PC-3 (cell line): ENCODE results near the gene CHTF8. TPM values are rescaled to one million over a fixed set of nuclear protein-coding genes. Genes with fewer than 3 reads are reported as not detected.

Source experiments
- ATAC-seq: fragments of 200-7000 bp; cut with Tn5 transposase; 2 replicates; pipeline ENCODE4 v1.9.1; 2020; ENCODE audit warnings: mild to moderate bottlenecking, moderate library complexity
- BruUV-seq: library from RNA; stranded (reverse); fragments of 400-500 nt; replicated peaks from 2 replicates; lab custom pipeline; 2021; lab: Mats Ljungman, UMichigan
- CTCF ChIA-PET: fragments of 300-600 bp; sonication (Branson Sonifier 250); formaldehyde crosslinking; loops from one replicate; lab custom pipeline; 2022; ENCODE audit warnings: antibody characterized with exemption; lab: Charles Lee
- POLR2A ChIA-PET: fragments of 300-600 bp; sonication (Branson Sonifier 250); formaldehyde crosslinking; loops from one replicate; lab custom pipeline; 2022; ENCODE audit warnings: antibody characterized with exemption; ENCODE audit not compliant: unreplicated experiment; lab: Charles Lee
- DNase-seq: peaks from one replicate; pipeline ENCODE4 v3.0.0-alpha.2; 2015
- H2AFZ ChIP-seq: fragments of 300-600 bp; sonication (generic); 2 replicates; pipeline ENCODE4 v1.6.0; 2016; ENCODE audit warnings: antibody characterized with exemption, low read length
- H3F3A ChIP-seq: fragments of 300-600 bp; sonication (generic); one replicate; pipeline ENCODE4 v1.6.0; 2017; ENCODE audit warnings: antibody characterized with exemption, low read length, control low read depth, mild to moderate bottlenecking; ENCODE audit not compliant: unreplicated experiment
- H3K27ac ChIP-seq: fragments of 300-600 bp; sonication (generic); 2 replicates; pipeline ENCODE4 v1.5.1; 2016; ENCODE audit warnings: mild to moderate bottlenecking, low read length
- H3K27me3 ChIP-seq: fragments of 300-600 bp; sonication (generic); 2 replicates; pipeline ENCODE4 v1.6.1; 2016; ENCODE audit warnings: low read length, mixed read lengths
- H3K36me3 ChIP-seq: fragments of 300-600 bp; sonication (generic); 2 replicates; pipeline ENCODE4 v1.6.1; 2016; ENCODE audit warnings: low read depth, mixed run types, low read length, mixed read lengths
- H3K4me1 ChIP-seq: fragments of 300-600 bp; sonication (generic); 2 replicates; pipeline ENCODE4 v1.5.1; 2016; ENCODE audit warnings: low read length; ENCODE audit not compliant: insufficient read depth
- H3K4me2 ChIP-seq: fragments of 300-600 bp; sonication (generic); 2 replicates; pipeline ENCODE4 v1.6.0; 2016; ENCODE audit warnings: low read length
- H3K4me3 ChIP-seq: fragments of 300-600 bp; sonication (generic); 2 replicates; pipeline ENCODE4 v1.5.1; 2016; ENCODE audit warnings: mild to moderate bottlenecking, low read length, mixed read lengths
- H3K79me2 ChIP-seq: fragments of 300-600 bp; sonication (generic); 2 replicates; pipeline ENCODE4 v1.6.1; 2017; ENCODE audit warnings: low read length, mixed read lengths
- H3K9ac ChIP-seq: fragments of 300-600 bp; sonication (generic); 2 replicates; pipeline ENCODE4 v1.6.0; 2016; ENCODE audit warnings: mild to moderate bottlenecking, low read length
- H3K9me2 ChIP-seq: fragments of 300-600 bp; sonication (generic); replicated peaks from 2 replicates; pipeline ENCODE4 v1.6.1; 2016; ENCODE audit warnings: mixed run types, low read length, mixed read lengths
- H3K9me3 ChIP-seq: fragments of 300-600 bp; sonication (generic); 2 replicates; pipeline ENCODE4 v1.6.1; 2016; ENCODE audit warnings: low read length, mixed read lengths
- H4K20me1 ChIP-seq: fragments of 300-600 bp; sonication (generic); 2 replicates; pipeline ENCODE4 v1.6.1; 2016; ENCODE audit warnings: low read length, mixed read lengths
- EZH2phosphoT487 ChIP-seq: fragments of 300-600 bp; sonication (generic); IDR thresholded peaks from 2 replicates; pipeline ENCODE4 v1.6.1; 2018; ENCODE audit warnings: mild to moderate bottlenecking, antibody characterized with exemption, low read length, borderline replicate concordance
- intact Hi-C: fragments of 100-400 bp; cut with micrococcal nuclease; formaldehyde crosslinking; loops from 2 replicates; pipeline ENCODE4 v1.9.0; 2023
- total RNA-seq: library from RNA; depleted of rRNA; stranded (reverse); fragments of >200 nt; gene quantifications from 2 replicates; pipeline ENCODE4 v1.2.3, GENCODE V29; 2014
- TF ChIP-seq, protein P1 (sequence below): fragments of 300-600 bp; sonication (generic); conservative IDR thresholded peaks from 2 replicates; pipeline ENCODE4 v1.5.1; 2017; ENCODE audit warnings: antibody characterized with exemption, low read depth, mild to moderate bottlenecking, low read length

The CHTF8 gene
- total RNA-seq, 1 experiment from 2014 or later: 45.9 TPM

DNA sequence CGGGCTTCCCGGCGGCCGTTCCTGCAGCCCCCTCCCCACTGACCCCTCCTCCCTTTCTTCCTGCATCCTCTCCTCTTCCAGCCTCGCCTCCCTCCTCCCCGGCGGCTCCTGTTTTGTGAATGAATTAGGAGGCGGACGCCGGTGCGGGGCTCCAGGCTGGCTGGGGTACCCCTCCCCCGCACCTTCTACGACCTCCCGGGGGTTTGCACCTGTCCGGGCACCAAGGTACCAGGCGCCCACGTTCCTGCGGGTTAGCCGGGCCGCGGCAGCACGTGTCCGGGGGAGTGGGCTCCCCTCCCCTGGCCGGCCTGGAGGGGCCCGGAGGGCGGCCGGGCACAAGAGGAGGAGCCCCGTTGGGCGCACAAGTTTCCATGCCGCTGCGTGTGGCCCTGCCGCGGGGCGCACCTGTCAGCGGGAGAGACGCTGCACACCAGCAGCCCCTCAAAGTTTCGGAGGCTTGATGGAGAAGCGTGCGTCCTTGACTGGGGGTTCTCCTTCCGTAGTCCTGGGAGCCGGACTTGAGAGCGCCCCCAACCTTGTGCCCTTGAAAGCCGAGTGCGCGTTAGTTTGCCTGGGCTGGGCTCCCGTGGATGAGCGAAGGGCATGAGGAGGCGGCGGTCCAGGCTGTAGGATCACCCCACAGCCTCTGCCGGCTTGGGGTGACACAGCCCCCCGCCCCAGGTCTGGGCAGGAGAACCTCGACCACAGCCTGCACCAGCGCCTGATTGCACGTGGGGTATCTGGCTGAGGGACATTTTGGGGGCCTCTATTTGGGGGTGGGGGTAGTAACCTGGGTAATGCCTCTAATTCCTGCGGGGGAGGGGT lies 25.7 kb downstream of the CHTF8 start:
- peak; percentile 6 for ATAC-seq
- H3K4me1 ChIP-seq: peaks cover 39% of the 10 kb centered on the region
- H3K4me2 ChIP-seq: peak overlapping the region; percentile 97
- H2AFZ ChIP-seq: no peak overlapping the region
- H3K27ac ChIP-seq: peak overlapping the region; percentile 83
- POLR2A ChIA-PET: interaction anchor here (0.6 to 1.2 kb wide), 5 partner anchors 32 to 1178 kb away, joined by 3 to 5 read pairs (median 3); no protein-coding TSS in a partner anchor
- BruUV-seq: TSS peak; percentile 18
- peaks cover 6% of the 10 kb centered on the region for H3F3A ChIP-seq
- peaks cover 35% of the 10 kb centered on the region for H4K20me1 ChIP-seq
- CTCF ChIA-PET: interaction anchor here (0.6 kb wide), 1 partner anchor 50 kb away, joined by 3 read pairs; no protein-coding TSS in a partner anchor
- H3K79me2 ChIP-seq: peaks cover 59% of the 10 kb centered on the region
- peaks cover 30% of the 10 kb centered on the region for H3K36me3 ChIP-seq
- H3K9me3 ChIP-seq: no peaks in the 10 kb centered on the region
- peak overlapping the region; percentile 98 for H3K4me3 ChIP-seq
- no peak for DNase-seq
- intact Hi-C loops: no loop called here
- no peaks in the 10 kb centered on the region for H3K9me2 ChIP-seq
- no peaks in the 10 kb centered on the region for H3K27me3 ChIP-seq
- peak overlapping the region; percentile 92 for H3K9ac ChIP-seq
- TF ChIP-seq, protein P1, sequence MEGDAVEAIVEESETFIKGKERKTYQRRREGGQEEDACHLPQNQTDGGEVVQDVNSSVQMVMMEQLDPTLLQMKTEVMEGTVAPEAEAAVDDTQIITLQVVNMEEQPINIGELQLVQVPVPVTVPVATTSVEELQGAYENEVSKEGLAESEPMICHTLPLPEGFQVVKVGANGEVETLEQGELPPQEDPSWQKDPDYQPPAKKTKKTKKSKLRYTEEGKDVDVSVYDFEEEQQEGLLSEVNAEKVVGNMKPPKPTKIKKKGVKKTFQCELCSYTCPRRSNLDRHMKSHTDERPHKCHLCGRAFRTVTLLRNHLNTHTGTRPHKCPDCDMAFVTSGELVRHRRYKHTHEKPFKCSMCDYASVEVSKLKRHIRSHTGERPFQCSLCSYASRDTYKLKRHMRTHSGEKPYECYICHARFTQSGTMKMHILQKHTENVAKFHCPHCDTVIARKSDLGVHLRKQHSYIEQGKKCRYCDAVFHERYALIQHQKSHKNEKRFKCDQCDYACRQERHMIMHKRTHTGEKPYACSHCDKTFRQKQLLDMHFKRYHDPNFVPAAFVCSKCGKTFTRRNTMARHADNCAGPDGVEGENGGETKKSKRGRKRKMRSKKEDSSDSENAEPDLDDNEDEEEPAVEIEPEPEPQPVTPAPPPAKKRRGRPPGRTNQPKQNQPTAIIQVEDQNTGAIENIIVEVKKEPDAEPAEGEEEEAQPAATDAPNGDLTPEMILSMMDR: peak; percentile 12; the same call in 1 of the 2 replicates
- no peak for TF ChIP-seq EZH2phosphoT487

DNA sequence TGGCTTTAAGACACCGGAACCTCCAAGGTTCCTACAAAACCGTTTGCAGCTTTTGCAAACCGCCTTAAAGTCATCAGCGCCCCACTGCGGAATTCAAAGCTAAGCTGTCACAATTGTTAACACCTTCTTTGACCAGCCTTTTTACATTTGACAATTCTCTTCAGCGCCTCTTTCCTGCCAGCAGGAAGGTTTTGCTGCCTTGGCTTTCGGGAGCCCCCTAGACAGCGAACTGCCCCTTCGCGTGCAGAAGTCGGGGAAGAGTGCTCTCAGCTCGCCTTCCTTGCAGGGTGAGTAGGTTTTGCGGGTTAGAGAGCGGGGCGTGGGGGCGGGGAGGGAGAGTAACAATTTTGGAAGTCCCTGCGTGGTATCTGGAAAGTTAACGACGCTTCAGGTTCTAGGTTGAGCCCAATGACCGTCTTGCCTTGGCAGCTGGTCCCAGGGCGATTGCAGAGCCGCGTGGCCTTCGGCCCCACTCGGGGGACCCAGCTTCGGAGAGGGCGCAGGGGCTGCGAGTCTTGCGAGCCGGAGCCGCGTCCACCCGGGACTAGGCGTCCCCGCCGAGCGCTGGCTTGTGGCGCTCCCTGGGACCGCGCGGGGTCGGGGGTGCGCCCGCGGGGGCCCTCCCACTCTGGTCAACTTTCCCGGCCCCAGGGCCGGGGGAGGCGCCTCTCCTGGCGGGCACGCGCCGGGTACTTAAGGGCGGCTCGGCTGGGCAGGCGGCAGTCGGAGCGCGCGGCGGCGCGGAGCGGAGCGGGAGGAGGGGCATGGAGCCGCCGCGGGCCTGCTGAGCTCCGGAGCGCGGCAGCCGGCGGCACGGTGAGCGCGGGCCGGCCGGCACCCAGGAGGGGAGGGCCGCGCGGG lies 26.7 kb downstream of the CHTF8 start, which contains the start of gene HAS3:
Gene HAS3 (plus strand): TSS at position 153 of the 861 bp plus-strand sequence. CDS start 3,743 bp downstream, outside the sequence.
- TF ChIP-seq, protein P1: peak; percentile 62
- TF ChIP-seq EZH2phosphoT487: no peak
- Histone ChIP-seq H3K36me3 (peaks cover 23% of the 10 kb centered on the region), H2AFZ (peak within 1 kb of the TSS; percentile 71), H3K9ac (peak within 1 kb of the TSS; percentile 92), H3K4me3 (peak within 1 kb of the TSS; percentile 98), H3K27ac (peak within 1 kb of the TSS; percentile 83), H3F3A (peaks cover 6% of the 10 kb centered on the region), H3K4me1 (peaks cover 33% of the 10 kb centered on the region), H3K9me3 (no peaks in the 10 kb centered on the region), H4K20me1 (peaks cover 33% of the 10 kb centered on the region), H3K27me3 (no peaks in the 10 kb centered on the region), H3K9me2 (no peaks in the 10 kb centered on the region), H3K79me2 (peaks cover 52% of the 10 kb centered on the region), H3K4me2 (peak within 1 kb of the TSS; percentile 97)
- TSS peak; percentile 90 for BruUV-seq
- intact Hi-C loops: loop anchor here (1.0 to 2.0 kb wide), 4 partner anchors 32 to 258 kb away; no protein-coding TSS in a partner anchor
- POLR2A ChIA-PET: interaction anchor here (0.7 to 1.2 kb wide), 4 partner anchors 31 to 1179 kb away, joined by 3 to 5 read pairs (median 4); no protein-coding TSS in a partner anchor
- peak; percentile 75 for DNase-seq
- ATAC-seq: peak; percentile 67
- CTCF ChIA-PET: interaction anchor here (0.6 to 0.7 kb wide), 2 partner anchors 49 to 203 kb away, joined by 3 read pairs; no protein-coding TSS in a partner anchor
